Fibroblast of skin of left quadriceps (primary cell): ENCODE measurements around the gene MOSPD3.
A peak's percentile ranks its signal among the peaks of the same experiment; 100 is the strongest.

ENCODE experiments used
- DNase-seq, 2 experiments: peaks; one replicate each; pipeline ENCODE4 v3.0.0-alpha.2; 2013; ENCODE audit warnings: low read depth in 2 of 2

The MOSPD3 gene

DNA sequence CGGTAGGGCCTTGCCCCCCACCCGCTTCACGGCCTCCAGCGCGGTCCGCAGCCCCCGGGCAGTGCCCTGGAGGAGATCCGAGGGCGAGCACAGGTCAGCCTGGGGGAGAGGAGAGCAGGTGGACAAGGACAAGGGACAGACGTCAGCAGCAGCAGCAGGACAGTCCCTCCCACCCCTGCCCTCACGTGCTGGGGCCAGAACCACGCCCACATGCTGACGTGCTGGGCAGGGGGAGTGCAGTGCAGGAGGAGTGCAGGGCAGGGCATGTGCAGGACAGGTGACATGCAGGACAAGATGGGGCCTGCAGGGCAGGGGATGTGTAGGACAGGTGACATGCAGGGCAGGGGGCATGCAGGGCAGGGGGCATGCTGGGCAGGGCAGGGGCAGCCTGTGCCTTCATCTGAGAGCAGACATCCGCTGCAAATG, 37.1 kb upstream of the MOSPD3 start:
- no peak for DNase-seq

DNA sequence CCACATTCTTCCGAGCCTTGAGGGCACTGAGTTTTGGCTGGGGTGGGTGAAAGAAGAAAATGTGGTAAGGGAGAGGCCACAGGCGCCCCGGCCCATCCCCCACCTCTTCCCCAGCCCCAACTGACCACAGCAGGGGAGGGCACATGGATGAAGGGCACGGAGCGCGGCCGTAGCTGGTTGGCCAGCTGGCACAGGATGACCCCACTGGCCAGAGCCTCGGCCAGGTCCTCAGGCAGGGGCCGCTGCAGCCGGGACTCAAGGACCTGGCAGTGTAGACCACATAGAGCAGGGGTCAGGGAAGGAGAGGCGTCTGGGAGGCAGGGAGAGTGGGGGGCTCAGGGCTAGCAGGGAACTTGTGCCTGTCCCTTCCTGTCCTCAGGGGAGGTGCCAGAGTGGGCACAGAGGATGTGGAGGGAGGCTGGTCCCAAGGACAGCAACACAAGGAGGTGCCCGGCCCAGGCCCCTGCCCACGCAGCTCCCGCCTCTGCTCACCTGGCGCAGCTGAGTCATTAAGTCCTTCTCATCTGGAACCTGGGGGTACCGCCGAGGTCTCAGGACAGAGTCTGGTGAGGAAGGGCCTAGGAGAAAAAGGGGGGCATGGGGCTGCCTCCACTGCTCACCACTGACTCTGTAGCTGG, 36.5 kb upstream of the MOSPD3 start:
- no peak for DNase-seq

DNA sequence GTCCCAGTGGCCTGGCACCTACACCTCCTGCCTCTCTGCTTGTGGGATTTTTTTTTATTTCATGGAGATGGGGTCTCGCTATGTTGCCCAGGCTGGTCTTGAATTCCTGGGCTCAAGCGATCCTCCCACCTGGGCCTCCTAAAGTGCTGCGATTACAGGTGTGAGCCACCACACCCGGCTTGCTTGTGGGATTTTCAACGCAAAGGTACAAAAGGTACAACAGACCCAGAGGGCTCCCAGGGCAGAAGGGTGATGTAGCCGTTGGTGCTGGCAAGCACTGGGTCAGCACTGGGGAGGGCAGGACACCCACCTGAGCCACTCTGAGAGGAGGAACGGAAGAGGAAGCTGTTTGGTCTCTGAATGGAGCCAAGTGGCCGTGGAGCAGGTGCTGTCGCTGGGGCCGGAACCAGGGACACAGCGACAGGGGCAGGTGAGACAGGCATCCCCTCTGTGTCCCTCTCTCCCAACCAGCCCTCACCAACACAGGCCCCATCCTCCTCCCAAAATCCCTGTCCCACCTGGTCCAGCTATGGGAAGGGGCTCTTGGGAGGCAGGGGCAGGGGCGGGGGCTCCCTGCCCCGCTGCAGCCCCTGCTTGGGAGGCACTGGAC, 35.9 kb upstream of the MOSPD3 start:
- no peak for DNase-seq

DNA sequence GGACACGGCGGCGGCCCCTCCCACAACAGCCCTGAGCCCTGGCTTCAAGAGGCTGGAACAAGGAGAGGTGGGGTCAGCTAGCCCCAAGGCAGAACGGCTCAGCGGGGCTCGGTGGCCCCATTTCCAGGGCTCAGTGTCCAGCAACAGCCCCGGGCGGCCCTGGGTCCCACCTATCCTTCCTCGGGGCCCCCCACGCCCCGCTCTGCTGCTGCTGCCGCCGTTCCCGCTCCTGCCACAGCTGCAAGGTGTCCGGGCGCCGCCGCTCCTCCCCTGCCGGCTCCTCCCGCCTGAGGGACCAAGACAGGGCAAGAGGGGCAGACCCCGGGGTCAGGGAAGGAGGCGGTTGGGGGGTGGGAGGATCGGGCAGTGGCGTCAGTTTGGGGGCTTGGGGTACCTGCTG, 35.2 kb upstream of the MOSPD3 start:
- DNase-seq: no peak

DNA sequence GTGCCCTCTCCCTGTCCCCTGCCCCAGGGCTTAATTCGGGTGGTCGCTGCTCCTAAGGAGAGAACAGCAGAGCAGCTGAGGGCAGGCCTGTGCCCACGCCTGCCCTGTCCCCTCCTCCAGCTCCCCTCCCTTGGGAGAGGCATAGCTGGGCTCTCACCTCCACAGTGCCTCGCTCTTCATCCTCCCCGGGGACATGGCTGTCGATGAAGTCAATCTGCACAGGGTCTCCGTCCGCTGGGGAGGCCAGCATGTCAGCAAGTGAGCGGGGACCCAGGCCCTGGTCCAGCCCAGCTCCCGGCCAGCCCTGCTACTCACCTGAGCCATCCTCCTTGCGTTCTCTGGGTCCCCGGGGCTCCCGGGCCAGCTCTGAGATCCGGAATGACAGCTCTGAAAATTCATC, 34.8 kb upstream of the MOSPD3 start:
- no peak for DNase-seq

DNA sequence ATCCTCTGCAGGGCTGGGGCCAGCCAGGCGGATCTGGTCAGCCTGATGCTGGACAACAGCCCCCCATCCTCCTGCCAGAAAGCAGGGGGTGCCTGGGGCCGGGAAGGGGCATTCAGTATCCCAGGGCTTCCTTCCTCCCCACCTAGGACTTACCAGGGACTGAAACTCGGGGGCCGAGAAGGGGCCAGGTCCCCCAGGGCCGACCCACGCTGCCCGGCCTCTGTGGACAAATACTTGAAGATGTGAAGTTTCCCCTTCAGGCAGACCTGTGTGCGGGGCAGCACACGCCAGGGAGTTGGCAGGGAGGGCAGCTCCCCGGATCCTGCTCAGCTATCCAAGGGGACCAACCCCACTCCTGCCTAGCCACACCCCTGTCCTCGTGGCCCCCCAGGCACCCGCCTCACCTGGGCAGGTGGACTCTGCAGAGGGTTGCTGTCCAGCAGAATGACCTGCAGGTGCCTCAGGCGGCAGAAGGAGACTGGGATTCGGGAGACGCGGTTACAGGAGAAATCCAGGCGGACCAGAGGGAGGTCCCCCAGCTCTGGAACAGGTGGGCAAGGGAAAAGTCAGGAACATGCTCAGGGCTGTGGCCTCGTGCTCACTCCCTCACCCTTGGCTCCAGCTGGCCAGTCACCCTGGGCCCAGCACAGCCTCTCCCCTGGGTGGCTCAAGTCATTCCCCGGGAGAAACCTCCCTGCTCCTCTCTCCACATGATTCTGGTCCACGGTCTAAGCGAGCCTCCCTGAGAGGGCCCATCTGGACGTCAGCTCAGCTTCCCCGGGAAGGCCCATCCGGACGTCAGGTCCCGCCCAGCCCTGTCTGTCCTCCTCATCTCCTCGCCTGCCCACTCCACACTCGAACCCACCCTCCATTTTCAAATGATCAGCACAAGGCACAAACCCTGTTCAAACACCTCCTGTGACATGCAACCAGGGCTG, 33.8 kb upstream of the MOSPD3 start:
- no peak for DNase-seq

DNA sequence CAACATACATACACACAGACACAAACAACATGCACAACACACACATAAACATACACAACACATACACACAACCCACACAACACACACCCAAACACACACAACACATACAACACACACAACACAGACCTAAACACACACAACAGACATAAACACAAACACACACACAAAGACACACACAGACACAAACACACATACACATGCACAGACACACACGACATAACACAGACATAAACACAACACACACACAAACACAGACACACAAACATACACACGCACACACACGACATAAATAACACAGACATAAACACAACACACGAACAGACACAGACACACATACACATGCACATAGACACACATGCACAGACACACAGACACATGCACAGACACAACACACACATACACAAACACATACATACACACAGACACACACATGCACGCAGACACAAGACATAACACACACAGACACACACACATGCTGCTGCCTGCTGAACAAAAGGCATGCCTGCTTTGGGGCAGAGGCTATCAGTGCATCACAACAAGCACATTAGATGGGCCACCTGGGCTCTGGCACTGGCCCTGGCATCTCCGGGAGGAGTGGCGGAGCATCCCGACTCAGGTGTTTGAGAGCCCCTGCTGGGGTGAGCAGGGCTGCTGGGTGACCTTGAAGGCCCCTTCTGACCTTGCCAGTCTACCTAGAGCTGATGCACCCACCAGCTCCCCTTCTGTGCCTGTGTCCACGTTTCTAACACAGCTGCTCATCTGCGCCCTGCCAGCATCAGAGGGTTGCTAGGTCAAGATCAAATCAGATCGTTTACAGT, 31.7 kb upstream of the MOSPD3 start:
- no peak for DNase-seq

DNA sequence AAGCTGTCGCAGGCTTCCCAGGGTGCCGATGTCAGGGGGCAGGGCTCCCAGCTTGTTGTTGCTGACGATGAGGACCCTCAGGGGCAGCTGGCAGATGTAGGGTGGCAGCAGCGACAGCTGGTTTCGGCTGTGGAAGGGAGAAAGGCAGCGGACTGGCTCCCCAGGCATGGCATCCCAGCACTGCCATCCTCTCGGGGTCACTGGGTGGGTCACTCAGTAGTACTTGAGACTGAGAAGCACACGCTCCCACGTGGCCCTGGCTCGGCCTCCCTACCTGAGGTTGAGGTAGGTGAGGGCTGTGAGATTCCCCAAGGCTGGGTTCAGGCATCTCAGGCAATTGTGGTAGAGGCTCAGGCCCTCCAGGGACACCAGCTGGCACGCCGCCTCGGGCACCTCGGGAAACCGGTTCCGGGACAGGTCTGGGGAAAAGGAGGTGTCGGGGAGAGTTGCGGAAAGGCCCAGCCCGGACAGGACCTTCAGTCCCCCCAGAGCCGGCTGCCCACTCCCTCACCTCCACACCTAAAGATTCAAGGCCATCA, 30.2 kb upstream of the MOSPD3 start:
- no peak for DNase-seq

DNA sequence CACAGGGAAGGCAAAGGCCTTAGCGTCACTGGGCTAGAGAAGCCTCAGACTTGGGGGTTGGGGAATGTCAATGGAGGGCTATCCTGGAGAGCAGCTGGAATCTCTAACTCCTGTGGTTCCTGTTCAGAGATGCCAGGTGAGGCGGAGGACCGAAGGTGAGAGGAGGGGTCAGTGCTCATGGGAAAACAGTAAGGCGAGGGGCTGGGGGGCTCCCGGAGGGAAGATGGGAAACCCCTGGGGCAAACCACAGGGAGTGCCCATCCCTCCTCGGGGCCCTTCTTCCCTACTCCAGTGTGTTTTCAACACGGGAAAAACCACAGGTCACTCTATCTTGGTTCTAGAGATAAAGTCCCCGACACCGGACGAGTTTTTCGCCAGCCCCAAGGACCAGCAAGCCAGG, 29.7 kb upstream of the MOSPD3 start:
- no peak for DNase-seq

DNA sequence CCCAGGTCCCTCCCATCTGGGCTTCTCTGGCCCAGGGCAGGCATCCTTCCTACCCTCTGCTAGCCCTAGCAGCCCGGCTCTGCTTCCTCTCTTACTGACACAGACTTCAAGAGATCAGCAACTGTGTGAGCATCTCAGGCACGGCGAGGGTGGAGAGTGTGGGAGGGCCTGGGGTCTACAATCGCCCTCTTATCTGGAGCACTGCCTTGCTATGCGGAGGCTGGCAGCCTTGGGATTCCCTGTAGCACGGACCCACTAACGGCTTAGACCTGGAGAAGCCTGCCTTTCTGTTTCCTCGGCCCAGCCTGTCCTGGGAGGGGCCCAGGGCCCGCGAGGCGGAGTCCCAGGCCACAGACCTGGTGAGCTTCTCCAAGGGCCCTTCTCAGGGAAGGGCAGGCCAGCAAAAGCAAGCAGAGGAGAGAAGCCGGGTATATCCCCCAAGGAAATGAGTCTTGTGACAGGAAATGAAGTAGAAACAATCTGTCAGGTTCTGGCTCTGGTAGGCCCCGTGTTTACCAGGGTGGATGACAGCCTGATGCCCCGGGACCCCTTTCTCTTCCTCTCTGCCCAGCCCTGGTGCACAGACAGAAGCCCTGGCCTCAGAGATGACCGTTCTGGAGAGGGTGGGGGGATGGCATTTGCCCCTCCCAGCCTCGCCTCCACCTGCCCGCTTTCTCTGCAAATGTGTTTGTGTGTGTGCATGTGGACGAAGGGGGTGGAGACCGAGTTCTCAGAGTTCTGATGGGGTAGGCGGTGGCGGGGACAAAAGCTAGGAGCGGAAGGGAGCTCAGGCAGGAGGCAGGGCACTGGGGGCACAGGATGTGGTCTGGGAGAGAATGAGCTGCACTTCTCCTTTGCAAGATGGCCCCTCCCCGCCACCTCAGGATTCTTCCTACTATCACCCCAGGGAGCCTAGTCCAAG, 28.9 kb upstream of the MOSPD3 start:
- DNase-seq: no peak

DNA sequence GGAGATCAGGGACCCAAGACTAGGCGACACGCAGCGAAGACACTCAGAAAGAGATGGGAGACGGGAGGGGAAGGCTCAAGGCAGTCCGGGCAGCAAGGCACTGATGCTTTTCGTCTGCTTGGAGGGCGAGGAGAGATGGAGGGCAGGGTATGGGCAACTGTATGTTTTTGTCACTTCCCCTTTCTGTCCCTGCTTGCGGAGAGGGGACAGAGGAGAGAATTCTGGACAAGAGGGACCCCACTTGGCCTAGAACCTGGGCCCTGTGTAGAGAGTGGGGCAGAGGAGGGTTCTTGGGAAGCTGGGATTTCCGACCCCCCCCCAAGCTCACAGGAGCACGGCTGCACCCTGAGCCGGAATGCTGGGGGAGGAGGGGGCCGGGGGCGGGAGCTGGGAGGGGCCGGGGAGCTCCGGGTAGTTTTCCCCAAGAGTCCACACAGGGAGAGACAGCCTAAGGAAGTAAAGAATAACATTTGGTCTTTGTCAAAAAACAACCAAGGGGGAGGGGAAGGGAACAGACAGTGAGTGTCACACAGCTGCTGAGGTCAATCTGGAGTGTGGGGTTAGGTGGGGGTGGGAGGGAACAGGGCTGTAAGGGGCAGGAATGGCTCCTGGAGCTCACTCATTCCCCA, 28.2 kb upstream of the MOSPD3 start:
- no peak for DNase-seq

DNA sequence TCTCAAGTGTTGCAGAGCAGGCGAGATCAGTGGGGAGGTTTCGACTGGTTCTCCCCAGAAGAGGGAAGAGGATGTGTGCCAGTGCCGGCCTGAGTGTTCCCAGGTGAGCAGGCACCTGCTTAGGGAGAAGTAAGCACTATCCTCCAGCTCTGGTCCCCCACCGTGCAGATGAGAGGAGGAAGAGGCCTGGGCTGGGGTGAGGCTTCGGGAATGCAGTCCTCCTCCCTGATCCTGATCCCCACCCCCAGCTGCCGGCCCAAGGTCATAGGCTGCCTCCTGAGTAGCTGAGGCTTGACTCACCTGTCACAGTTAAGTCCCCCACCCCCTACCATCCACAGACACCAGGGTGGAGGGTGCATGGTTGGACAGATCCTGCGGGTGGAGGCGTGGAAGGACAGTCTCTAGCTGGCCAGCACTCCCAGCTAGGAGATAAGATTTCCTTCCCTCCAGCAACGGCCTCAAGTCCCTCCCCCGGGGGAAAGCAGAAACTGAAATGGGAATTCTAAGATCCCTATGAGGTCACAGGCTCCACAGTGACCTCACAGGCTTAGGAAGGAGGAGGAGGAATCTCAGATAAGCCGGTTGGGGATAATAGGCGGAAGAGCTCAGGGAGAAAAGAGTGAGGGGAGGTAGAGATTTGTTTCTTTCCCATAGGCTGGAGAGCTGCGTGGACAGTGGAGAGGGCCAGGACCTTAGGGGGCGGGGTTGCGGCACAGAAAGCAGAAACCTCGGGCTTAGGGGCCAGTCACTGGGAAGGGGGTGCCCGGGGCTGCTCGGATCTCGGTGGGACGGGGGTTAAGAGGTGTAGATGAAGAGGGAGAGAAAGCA, 27.4 kb upstream of the MOSPD3 start:
- no peak for DNase-seq

DNA sequence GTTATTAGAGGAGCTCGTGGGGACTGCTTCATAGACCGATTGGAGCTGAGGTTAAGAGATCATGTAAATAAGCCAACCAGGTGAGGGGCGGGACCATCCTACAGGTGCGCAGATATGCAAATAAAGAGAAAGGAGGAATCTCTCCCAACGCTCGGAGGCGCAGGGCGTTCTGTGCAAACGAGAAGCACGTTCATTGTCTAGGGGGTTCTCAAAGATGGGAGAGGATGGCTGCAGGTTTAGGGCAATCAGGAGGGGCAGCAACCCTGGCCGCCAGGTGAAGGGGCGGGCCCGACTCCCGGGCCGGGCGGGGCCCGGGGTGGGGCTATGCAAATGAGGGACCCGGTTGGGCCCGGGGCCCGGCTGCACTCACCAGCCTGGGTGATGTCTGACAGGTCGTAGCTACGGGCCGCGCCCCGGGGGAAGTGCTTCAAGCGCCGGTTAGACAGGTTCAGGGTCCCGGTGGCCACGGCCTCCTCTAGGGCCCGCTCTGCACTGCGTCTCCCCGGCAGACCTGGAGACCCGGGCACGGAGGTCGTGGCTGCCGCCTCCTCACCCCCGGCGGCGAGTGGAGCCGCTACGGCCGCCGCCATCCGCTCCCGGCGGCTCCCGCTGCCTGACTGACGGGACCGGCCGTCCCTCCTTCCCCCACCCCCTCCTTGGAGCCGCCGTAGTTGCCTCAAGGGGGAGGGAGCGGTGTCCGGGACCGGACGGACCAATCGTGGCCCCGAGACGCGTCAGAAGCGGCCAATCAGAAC, 26.7 kb upstream of the MOSPD3 start, which contains the start of gene LRCH4:
TSS of gene LRCH4 (minus strand) at position 619 of the 755 bp plus-strand sequence. CDS start at position 590, 29 bp downstream.
- no peak for DNase-seq

DNA sequence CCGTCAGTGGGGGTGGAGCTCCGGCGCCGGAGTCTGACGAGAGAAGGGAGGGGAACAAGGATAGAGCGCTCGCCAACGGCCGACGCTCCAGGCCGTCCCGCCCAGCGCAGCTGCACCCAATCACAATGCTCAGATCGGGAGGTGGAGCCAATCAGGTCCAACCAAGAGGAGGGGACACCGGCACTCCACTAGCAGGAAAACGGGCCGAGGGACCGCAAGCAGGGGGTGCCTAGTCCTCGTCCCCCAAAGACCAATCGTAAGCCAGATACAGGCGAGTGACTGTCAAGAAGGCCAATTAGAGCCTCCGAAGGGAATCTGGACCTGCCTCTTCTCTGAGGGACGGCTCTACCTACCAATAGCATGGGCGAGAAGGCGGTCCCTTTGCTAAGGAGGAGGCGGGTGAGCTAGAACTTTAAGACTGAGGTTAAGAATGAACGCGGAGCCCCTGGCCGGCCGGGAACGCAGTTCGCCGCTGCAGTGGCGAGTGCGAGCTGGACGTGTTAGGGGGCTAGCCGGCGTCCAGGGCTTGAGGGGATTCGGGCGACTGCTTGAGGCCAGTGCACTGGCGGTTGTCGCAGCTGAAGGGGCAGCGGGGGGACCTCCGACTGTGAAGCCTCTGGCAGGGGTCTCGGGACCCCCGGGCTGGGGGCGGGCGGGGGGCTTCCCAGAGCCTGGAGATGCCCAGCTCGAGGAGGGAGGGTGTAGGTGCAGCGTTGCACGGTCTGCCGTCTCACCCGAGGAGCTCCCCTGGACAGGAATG, 25.9 kb upstream of the MOSPD3 start, which contains the start of gene FBXO24:
TSS of gene FBXO24 (plus strand) at position 63 of the 760 bp plus-strand sequence. CDS start at position 361, 298 bp downstream.
- peak; percentile 100 for DNase-seq

DNA sequence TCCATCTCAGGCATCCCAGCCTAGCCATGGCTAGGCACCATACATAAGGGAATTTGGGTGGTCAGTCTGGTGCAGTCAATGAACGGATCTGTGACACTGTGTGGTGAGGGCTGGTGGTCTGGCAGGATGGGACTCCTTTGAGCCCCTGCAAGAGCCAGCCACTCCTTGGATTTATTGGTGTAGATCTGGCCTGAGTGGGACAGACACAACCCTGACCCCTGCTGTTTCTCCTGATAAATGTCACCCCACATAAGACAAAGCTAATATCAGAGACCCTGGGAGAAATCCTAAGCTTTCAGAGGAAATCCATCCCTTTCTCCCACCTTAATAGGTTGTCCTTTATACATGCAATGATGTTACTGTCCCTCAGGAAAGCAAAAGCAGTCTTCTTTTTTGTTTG, 23.9 kb upstream of the MOSPD3 start:
- DNase-seq: no peak

DNA sequence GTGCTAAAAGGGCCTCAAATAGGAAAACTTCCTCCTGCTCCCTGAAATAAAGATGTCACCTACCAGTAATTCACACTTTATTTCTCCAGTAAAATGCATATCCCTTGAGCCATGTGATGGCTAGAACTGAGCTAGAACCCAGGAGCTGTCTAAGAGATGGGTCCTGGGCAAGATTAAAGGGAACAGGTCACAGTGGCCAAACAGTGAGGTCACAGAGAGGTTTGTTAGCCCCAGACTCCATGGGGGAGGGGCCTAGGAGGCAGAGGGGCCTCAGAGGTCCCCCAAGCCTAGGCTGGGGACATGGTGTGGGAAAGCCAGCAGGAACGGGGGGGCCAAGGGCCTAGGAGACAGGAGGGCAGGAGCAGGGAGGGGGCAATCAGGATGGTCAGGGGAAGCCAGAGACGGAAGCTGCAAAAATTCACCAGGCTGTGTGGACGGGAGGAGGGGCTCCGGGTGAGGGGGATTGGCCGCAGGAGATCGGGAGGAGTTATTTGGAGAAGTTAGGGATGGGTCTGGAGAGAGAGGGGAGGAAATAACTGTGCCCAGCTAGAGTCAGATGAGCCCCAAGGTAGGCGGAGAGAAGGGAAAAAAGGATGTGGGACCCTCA, 22.9 kb upstream of the MOSPD3 start:
- no peak for DNase-seq
